Measurements from ENCODE around the gene TADA3.

Gene TADA3

DNA sequence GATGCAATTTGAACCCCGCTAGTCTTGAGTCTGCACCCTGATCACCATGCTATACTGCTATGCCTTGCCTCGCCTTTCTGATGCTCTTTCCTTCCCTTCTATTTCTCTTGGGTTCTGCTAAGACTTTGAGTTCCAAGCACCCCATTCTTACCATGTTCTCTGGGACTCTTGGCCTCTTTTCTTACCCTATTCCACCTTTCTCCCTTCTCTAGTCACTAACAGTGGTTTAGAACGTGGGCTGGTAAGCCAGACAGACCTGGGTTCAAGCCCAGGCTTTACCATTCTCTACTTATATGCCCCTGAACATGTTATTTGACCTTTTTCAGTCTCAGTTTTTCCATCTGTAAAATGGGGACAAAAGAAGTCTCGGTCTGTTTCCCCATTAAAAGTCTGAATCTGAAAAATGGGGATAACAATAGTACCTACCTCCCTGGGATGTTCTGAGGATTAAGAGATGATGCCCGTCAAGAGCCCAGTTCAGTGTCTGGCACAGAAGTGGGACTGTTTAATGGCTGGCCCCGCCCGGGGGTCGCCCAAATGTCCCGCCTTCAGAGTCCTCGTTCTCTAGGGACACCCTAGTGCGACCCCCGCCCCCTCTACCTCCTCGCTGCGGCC, 376 bp downstream of the TADA3 start:
- TF ChIP-seq, protein P1, sequence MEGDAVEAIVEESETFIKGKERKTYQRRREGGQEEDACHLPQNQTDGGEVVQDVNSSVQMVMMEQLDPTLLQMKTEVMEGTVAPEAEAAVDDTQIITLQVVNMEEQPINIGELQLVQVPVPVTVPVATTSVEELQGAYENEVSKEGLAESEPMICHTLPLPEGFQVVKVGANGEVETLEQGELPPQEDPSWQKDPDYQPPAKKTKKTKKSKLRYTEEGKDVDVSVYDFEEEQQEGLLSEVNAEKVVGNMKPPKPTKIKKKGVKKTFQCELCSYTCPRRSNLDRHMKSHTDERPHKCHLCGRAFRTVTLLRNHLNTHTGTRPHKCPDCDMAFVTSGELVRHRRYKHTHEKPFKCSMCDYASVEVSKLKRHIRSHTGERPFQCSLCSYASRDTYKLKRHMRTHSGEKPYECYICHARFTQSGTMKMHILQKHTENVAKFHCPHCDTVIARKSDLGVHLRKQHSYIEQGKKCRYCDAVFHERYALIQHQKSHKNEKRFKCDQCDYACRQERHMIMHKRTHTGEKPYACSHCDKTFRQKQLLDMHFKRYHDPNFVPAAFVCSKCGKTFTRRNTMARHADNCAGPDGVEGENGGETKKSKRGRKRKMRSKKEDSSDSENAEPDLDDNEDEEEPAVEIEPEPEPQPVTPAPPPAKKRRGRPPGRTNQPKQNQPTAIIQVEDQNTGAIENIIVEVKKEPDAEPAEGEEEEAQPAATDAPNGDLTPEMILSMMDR (IDR thresholded peaks at IDR 0.05) = no peak
- H3K27ac ChIP-seq = peak overlapping the region; percentile 96 to 99
- H3K4me3 ChIP-seq = peak overlapping the region; percentile 99
- DNase-seq (ENCODE audit: low spot score) = no peak

GRCh38 chr3:9791127-9791526, 1.1 kb downstream of the TADA3 start:
- Histone ChIP-seq H3K4me3 (peak overlapping the region; percentile 99), H3K27ac (peak overlapping the region; percentile 96 to 99)
- no peak for DNase-seq (ENCODE audit: low spot score)
- TF ChIP-seq, protein P1 (IDR thresholded peaks at IDR 0.05) = no peak

DNA sequence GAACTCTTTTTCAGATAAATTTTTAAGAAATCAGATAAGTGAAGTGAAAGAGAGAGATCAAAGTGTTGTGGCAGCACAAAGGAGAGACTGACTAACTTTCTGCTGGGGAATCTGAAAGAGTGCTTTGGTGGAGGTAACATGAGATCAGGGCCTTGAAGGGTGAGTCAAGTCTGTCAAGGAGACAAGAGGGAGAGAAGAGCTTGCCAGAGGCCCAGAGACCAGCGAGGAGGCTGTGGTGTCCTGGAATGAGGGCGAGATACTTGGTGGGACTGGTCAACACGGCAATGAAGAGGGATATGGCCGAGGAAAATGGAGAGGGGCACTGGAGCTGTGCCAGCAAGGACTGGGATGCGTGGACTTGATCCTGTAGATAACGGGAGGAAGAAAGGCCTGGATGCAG, 4.6 kb downstream of the TADA3 start:
- no peak overlapping the region for H3K4me3 ChIP-seq
- H3K27ac ChIP-seq = no peak overlapping the region
- TF ChIP-seq, protein P1 (IDR thresholded peaks at IDR 0.05) = no peak
- DNase-seq (ENCODE audit: low spot score) = no peak

DNA sequence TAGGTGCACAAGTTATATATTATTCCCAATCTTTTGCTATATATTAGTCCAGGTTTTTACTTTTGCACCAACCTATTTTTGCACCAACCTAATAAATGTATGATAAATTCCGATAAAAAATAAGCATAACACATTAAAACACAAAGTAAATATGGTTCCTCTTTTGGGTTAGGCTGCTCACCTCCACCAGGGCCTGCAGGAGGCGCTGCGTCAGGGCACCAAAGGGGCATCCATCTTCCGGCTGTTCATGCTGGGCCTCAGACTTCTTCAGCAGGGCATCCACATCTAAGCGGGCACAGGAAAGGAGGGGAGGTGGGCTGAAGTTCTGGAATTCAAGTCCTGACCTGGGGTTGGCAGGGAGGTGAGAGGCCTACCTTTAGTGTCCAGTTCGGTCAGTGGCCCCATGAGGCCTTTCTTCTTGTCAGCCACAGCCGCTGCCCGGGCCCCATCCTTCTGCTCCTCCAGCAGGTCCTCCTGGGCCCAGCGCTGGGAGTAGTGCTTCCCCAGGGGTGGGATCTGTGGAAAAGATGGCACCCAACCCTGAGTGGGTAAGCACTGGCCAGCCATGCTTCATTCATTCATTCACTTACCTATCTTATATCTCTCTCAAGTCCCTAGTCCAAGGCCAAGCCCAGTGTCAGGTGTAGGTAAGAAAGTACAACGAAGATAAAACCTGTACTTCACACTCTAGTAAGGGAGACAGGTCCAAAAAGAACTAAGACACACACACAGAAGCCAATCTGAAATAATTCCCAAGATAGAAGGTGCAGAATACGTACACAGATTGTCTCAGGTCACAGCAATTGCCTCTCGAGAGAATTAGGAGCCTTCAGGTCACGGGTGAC, 5.2 kb downstream of the TADA3 start:
- no peak overlapping the region for H3K4me3 ChIP-seq

DNA sequence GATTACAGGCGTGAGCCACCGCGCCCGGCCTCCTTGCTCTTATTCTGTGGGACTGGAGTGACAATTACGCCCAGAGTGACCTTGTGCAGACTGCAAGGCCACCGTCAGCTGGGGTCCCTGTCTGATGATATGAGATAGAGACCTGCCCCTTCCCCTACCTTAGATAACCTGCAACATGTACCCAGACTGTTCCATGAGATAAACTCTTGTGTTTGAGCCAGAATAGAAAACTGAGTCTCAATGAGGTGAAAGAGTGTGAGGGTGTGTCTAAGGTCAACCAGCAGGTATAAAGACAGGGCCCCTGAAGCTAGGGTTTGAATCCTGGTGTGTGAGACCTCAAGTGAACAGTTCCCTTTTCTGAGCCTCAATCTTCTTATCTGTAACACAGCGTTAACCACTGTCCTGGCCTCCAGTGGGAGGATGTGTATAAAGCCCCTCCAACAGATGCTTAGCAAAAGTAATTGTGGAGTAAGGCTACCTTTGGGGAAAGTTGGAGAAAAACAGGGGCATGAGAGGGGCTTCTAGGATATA, 6.0 kb downstream of the TADA3 start:
- Histone ChIP-seq H3K4me3 (no peak overlapping the region), H3K27ac (no peak overlapping the region)
- TF ChIP-seq, protein P1 (IDR thresholded peaks at IDR 0.05) = no peak
- no peak for DNase-seq (ENCODE audit: low spot score)

More for the DNA sequence above, 5.2 kb downstream of the TADA3 start:
- TF ChIP-seq, protein P1 (IDR thresholded peaks at IDR 0.05) = no peak
- DNase-seq (ENCODE audit: low spot score) = no peak
- H3K27ac ChIP-seq = no peak overlapping the region

DNA sequence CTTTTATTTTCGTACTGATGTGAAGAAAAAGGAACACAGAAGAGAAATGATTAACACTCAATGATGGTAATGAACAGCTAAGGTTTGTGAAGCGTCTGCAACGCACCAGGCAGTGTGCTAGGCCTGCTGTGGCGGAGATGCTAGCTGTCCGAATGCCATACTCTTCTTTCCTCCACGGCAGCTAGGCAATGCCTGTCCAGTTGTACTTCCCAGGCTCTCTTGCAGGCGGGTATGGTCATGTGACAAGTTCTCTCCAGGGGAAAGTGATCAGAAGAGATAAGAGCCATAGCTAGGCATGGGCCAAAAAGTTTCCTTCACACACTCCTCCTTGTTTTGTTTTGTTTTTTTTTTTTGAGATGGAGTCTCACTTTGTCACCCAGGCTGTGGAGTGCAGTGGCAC, 6.7 kb downstream of the TADA3 start:
- TF ChIP-seq, protein P1 (IDR thresholded peaks at IDR 0.05) = no peak
- Histone ChIP-seq H3K27ac (no peak overlapping the region), H3K4me3 (no peak overlapping the region)
- DNase-seq (ENCODE audit: low spot score) = no peak

Data from coronary artery (tissue), 2 donors.